Mesendoderm (in vitro differentiated cells): Measurements from ENCODE around the gene QRFP.

Experiments used
- DNase-seq: peaks from one replicate; pipeline ENCODE4 v3.0.0; 2013
- H2AK5ac ChIP-seq: 2 replicates; pipeline ENCODE4 v1.6.1; 2013; ENCODE audit warnings: low read length, inconsistent platforms
- H2BK120ac ChIP-seq: 2 replicates; pipeline ENCODE4 v1.6.1; 2013; ENCODE audit warnings: low read depth, mild to moderate bottlenecking, low read length, moderate library complexity, mixed read lengths
- H2BK15ac ChIP-seq: replicated peaks from 2 replicates; pipeline ENCODE4 v1.6.1; 2013; ENCODE audit warnings: low read depth, mild to moderate bottlenecking, moderate library complexity
- H2BK5ac ChIP-seq: 2 replicates; pipeline ENCODE4 v1.6.1; 2013; ENCODE audit warnings: low read length, inconsistent platforms
- H3K18ac ChIP-seq: 2 replicates; pipeline ENCODE4 v1.6.1; 2013; ENCODE audit warnings: mild to moderate bottlenecking, low read length, mixed read lengths
- H3K23ac ChIP-seq: one replicate; pipeline ENCODE4 v1.6.1; 2013; ENCODE audit warnings: low read length
- H3K27ac ChIP-seq: 2 replicates; pipeline ENCODE4 v1.5.1; 2013; ENCODE audit warnings: low read depth, mild to moderate bottlenecking, inconsistent platforms, low read length, moderate library complexity
- H3K27me3 ChIP-seq: 2 replicates; pipeline ENCODE4 v1.6.1; 2013; ENCODE audit warnings: low read length, control low read depth, mild to moderate bottlenecking, inconsistent platforms; ENCODE audit not compliant: insufficient read depth, poor library complexity
- H3K36me3 ChIP-seq: 2 replicates; pipeline ENCODE4 v1.6.1; 2013; ENCODE audit warnings: low read length, inconsistent platforms; ENCODE audit not compliant: control insufficient read depth, insufficient read depth
- H3K4ac ChIP-seq: one replicate; pipeline ENCODE4 v1.6.1; 2013; ENCODE audit warnings: low read depth, mild to moderate bottlenecking, low read length, moderate library complexity
- H3K4me1 ChIP-seq: 2 replicates; pipeline ENCODE4 v1.6.1; 2013; ENCODE audit warnings: low read depth, low read length, inconsistent platforms; ENCODE audit not compliant: control insufficient read depth
- H3K4me2 ChIP-seq: 2 replicates; pipeline ENCODE4 v1.6.1; 2013; ENCODE audit warnings: low read length
- H3K4me3 ChIP-seq: 2 replicates; pipeline ENCODE4 v1.5.1; 2013; ENCODE audit warnings: mild to moderate bottlenecking, low read length
- H3K56ac ChIP-seq: one replicate; pipeline ENCODE4 v1.6.1; 2013; ENCODE audit warnings: low read length
- H3K79me1 ChIP-seq: 2 replicates; pipeline ENCODE4 v1.6.1; 2013; ENCODE audit warnings: low read length, inconsistent platforms
- H3K79me2 ChIP-seq: 2 replicates; pipeline ENCODE4 v1.6.1; 2013; ENCODE audit warnings: mild to moderate bottlenecking, low read length; ENCODE audit not compliant: control insufficient read depth, insufficient read depth
- H3K9ac ChIP-seq: 2 replicates; pipeline ENCODE4 v1.6.1; 2013; ENCODE audit warnings: low read length, inconsistent platforms
- H4K5ac ChIP-seq: one replicate; pipeline ENCODE4 v1.6.1; 2013; ENCODE audit warnings: low read length
- H4K8ac ChIP-seq: one replicate; pipeline ENCODE4 v1.6.1; 2013; ENCODE audit warnings: low read depth, mild to moderate bottlenecking, control low read depth, low read length, moderate library complexity
- WGBS: extraction: QIAGEN DNeasy Blood & Tissue Kit; methylation state at CpG from one replicate; pipeline ENCODE4 v1.1.7; 2013; ENCODE audit warnings: low lambda C conversion rate, missing lambda C conversion rate; ENCODE audit not compliant: insufficient coverage; ENCODE audit errors: extremely low coverage; 5-methylcytosine and 5-hydroxymethylcytosine counted together

The QRFP gene

DNA sequence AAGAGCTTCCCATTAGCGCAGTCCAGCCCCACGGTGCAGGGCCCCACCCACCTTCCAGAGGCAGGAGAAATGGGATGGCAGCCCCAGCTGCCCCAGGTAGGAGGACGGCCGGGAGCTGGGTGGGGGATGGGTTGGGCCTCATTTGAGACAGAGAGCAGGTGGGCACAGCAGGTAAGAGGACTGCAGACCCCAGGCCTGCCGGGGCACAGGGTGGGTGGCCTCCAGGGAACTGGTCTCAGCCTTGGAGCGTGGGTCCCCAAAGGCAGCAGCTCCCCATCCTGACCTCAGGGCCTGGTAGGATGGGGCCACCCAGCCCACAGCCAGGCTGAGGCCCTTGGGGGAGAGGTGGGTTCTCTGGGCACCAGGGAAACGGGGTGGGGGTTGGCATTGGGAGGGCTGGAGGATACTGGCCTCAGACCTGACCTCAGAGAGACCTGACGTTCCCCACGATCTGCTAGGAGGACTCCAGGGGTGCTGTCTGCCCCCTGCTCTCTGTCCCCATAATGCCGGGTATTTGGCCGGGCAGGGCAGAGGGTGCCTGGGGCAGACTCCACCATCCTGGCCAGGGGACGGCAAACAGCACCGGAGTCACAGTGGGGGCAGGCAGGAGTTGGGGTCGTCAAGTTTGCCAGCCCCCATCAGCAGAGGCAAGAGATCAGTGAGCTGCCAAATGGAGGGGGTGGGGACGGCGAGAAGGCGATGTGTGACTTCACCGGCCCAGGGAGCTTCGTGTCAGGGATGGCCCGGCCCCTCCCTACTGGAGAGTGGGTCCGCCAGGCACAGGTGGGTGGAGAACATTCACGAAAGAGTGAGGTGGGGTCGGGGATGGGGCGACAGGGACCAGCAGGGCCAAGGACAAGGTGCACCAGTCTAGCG is 6.8 kb upstream of the QRFP start:
- no CpG with 5 or more reads among the region's 25 CpGs for WGBS
- Histone ChIP-seq H3K4me3 (no peak overlapping the region), H3K27ac (no peak overlapping the region), H3K4ac (no peak overlapping the region), H3K79me1 (no peaks in the 10 kb centered on the region), H4K8ac (no peak overlapping the region), H2BK15ac (no peak overlapping the region), H3K27me3 (no peaks in the 10 kb centered on the region), H3K56ac (no peak overlapping the region), H2AK5ac (no peak overlapping the region), H2BK5ac (no peak overlapping the region), H3K23ac (no peak overlapping the region), H3K79me2 (no peaks in the 10 kb centered on the region), H3K36me3 (no peaks in the 10 kb centered on the region), H3K4me2 (no peak overlapping the region), H4K5ac (no peak overlapping the region), H2BK120ac (no peak overlapping the region), H3K4me1 (no peaks in the 10 kb centered on the region), H3K18ac (no peak overlapping the region), H3K9ac (no peak overlapping the region)
- DNase-seq: no peak

GRCh38 chr9:130902204-130903185 is 5.9 kb upstream of the QRFP start:
- Histone ChIP-seq H2BK120ac (no peak overlapping the region), H3K4me2 (no peak overlapping the region), H3K79me1 (no peaks in the 10 kb centered on the region)

DNA sequence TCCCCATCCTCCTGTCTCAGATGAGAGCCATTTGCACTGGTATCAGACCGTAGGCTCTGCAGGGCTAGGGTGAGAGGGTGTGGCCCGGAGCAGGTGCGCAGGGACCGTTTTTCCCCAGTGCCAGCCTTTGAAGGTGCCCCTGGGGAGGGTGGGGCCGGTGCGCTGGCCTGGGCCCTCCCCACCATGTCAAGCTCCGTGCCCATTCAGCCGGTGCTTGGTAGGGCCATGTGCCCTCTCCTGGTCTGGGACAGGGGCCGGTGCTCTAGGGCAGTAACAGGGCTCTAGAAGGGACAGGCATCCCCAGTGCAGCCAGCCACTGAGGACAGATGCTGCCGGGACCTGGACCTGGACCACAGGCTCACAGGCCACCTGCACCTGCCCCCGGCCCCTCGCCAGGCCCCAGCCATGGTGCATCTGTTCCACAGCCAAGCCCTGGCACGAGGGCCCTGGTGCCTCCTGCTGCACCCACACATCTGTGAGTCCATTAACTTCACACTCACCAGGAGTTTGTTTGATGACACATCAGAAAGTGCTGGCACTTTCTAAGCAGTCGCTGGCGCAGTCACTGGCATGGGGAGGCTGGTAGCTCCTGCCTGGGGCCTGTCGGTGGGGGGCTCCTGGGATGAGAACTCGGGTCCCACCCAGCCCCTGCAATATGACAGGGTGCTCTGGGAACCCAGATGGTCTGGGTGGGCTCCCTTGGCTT is 5.0 kb upstream of the QRFP start:
- no peaks in the 10 kb centered on the region for H3K79me2 ChIP-seq
- H3K27me3 ChIP-seq: no peaks in the 10 kb centered on the region
- no peaks in the 10 kb centered on the region for H3K79me1 ChIP-seq
- no peak overlapping the region for H3K4me3 ChIP-seq
- no peak overlapping the region for H3K9ac ChIP-seq
- no CpG with 5 or more reads among the region's 17 CpGs for WGBS
- H2BK15ac ChIP-seq: no peak overlapping the region
- no peaks in the 10 kb centered on the region for H3K36me3 ChIP-seq
- no peak overlapping the region for H3K4me2 ChIP-seq
- no peak overlapping the region for H2AK5ac ChIP-seq
- H3K18ac ChIP-seq: no peak overlapping the region
- no peak overlapping the region for H4K5ac ChIP-seq
- H3K4me1 ChIP-seq: no peaks in the 10 kb centered on the region
- no peak overlapping the region for H3K27ac ChIP-seq
- no peak overlapping the region for H2BK120ac ChIP-seq
- H3K56ac ChIP-seq: no peak overlapping the region
- H3K4ac ChIP-seq: no peak overlapping the region
- no peak overlapping the region for H4K8ac ChIP-seq
- H3K23ac ChIP-seq: no peak overlapping the region
- DNase-seq: no peak
- H2BK5ac ChIP-seq: no peak overlapping the region

More at GRCh38 chr9:130902204-130903185, 5.9 kb upstream of the QRFP start:
- Histone ChIP-seq H2AK5ac (no peak overlapping the region), H4K8ac (no peak overlapping the region), H2BK15ac (no peak overlapping the region), H3K9ac (no peak overlapping the region), H3K23ac (no peak overlapping the region), H3K27me3 (no peaks in the 10 kb centered on the region), H3K18ac (no peak overlapping the region), H3K27ac (no peak overlapping the region), H3K4ac (no peak overlapping the region), H3K79me2 (no peaks in the 10 kb centered on the region), H2BK5ac (no peak overlapping the region), H3K36me3 (no peaks in the 10 kb centered on the region), H4K5ac (no peak overlapping the region), H3K4me1 (no peaks in the 10 kb centered on the region), H3K56ac (no peak overlapping the region), H3K4me3 (no peak overlapping the region)
- no CpG with 5 or more reads among the region's 27 CpGs for WGBS
- DNase-seq: no peak

DNA sequence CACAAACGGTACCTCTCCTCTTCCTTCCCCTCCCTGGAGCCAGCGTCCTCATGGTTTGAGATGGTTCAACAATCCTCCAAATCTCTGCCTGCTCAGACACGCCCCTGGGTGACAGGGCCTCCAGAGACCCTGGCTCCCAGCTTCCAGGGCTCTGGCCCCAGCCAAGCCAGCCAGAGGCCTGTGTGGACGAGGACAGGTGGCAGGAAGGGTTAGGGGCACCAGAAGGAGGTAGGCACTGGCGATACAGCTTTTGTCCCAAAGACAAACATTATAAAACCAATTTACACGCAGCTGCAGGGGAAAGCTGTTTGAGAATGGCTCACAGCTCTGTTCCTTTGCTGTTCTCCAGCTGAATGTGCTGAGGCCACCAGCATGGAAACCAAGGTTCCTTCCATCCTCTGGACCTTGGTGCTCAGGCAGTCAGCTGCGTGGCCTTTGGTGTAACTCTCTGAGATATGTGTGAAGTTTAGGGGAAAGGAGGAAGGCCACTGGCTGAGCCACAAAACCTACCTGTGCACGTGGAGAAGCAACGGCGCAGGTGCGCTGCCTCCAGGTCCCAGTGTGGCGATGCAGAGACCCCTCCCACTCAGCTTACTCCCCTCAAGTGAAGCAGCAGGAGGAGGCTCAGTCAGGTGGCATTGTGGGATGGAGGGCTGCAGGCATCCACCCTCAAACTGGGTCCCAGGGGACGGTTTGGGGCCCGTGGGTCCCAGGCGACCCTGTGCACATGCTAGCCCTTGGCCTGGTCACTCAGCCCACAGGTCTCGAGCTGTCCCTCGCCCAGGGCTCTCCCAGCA is 4.3 kb upstream of the QRFP start:
- Histone ChIP-seq H3K27ac (no peak overlapping the region), H3K4me3 (no peak overlapping the region), H3K18ac (no peak overlapping the region), H2BK5ac (no peak overlapping the region), H3K56ac (no peak overlapping the region), H3K4me2 (no peak overlapping the region), H3K9ac (no peak overlapping the region), H3K4ac (no peak overlapping the region), H4K5ac (no peak overlapping the region), H3K23ac (no peak overlapping the region), H3K36me3 (no peaks in the 10 kb centered on the region), H2BK120ac (no peak overlapping the region), H3K27me3 (no peaks in the 10 kb centered on the region), H4K8ac (no peak overlapping the region), H3K79me1 (no peaks in the 10 kb centered on the region), H3K79me2 (no peaks in the 10 kb centered on the region), H2AK5ac (no peak overlapping the region), H2BK15ac (no peak overlapping the region), H3K4me1 (no peaks in the 10 kb centered on the region)
- DNase-seq: no peak
- WGBS: no CpG with 5 or more reads among the region's 17 CpGs

DNA sequence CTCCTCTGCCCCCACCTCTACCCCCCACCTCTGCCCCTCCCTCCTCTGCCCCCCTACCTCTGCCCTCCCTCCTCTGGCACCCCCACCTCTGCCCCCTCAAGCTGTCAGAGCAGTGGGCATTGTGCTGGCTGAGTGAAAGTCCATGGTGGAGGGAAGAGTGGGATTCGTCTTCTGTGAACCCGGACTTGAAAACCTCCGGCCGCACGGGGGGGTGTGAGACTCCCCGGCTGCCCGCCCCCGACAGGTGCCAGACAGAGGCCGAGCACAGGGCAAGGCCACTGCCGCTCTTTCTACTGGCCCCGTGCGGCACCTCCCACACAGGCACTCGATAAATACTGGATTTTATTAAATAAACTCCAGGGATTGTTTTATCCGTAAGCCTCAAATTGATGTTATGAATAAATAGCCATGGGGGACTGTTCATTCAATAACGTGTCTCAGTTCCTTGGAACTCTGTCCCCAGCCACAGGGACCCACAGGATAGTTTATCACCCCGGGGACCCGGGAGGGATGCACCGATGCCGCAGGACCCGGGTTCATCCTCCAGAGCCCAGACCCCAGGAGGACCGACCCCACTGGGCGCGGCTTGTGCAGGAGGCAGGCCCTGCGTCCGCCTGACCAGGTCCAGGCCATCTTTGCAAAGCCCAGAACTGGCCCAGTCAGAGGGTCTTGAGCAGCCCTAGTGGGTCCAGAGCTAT is 2.6 kb upstream of the QRFP start:
- Histone ChIP-seq H3K18ac (no peak overlapping the region), H3K23ac (no peak overlapping the region), H3K4me2 (no peak overlapping the region), H3K79me2 (no peaks in the 10 kb centered on the region), H3K9ac (no peak overlapping the region), H3K79me1 (no peaks in the 10 kb centered on the region), H3K36me3 (no peaks in the 10 kb centered on the region), H4K8ac (no peak overlapping the region), H2BK5ac (no peak overlapping the region), H3K4ac (no peak overlapping the region), H4K5ac (no peak overlapping the region), H3K4me3 (no peak overlapping the region), H3K27ac (no peak overlapping the region), H2BK15ac (no peak overlapping the region), H3K56ac (no peak overlapping the region), H3K4me1 (no peaks in the 10 kb centered on the region), H2AK5ac (no peak overlapping the region), H3K27me3 (no peaks in the 10 kb centered on the region), H2BK120ac (no peak overlapping the region)
- no CpG with 5 or more reads among the region's 25 CpGs for WGBS
- DNase-seq: no peak
